GM19397 (cell line): Measurements from ENCODE around the gene NAT9.

ENCODE experiments used
- ATAC-seq: cut with Tn5 transposase; IDR thresholded peaks from one replicate; pipeline ENCODE4 v1.9.1; 2021; ENCODE audit warnings: mild to moderate bottlenecking, moderate library complexity; ENCODE audit not compliant: unreplicated experiment

Gene NAT9

GRCh38 chr17:74780443-74781238 lies 4.5 kb upstream of the NAT9 start:
- ATAC-seq, result no peak

GRCh38 chr17:74779948-74780400 lies 3.8 kb upstream of the NAT9 start:
- no peak for ATAC-seq

- ATAC-seq, result no peak
Observed at GRCh38 chr17:74779501-74779900, 3.4 kb upstream of the NAT9 start.

- ATAC-seq, result no peak
Observed at GRCh38 chr17:74778960-74779359, 2.8 kb upstream of the NAT9 start.

GRCh38 chr17:74777901-74778515 lies 1.9 kb upstream of the NAT9 start:
- ATAC-seq, result no peak

GRCh38 chr17:74776990-74777389 lies 845 bp upstream of the NAT9 start:
- ATAC-seq, result no peak

GRCh38 chr17:74775409-74776043 lies 619 bp downstream of the NAT9 start:
- ATAC-seq, result no peak

- no peak for ATAC-seq
Observed at GRCh38 chr17:74773871-74774286, 2.3 kb downstream of the NAT9 start.

GRCh38 chr17:74773414-74773813 lies 2.7 kb downstream of the NAT9 start:
- ATAC-seq, result no peak

GRCh38 chr17:74772053-74772452 lies 4.1 kb downstream of the NAT9 start:
- no peak for ATAC-seq

GRCh38 chr17:74771319-74771914 lies 4.7 kb downstream of the NAT9 start:
- no peak for ATAC-seq

- ATAC-seq, result no peak
Observed at GRCh38 chr17:74770498-74771318, 5.4 kb downstream of the NAT9 start.

GRCh38 chr17:74769856-74770497 lies 6.2 kb downstream of the NAT9 start:
- no peak for ATAC-seq

- no peak for ATAC-seq
Observed at GRCh38 chr17:74769266-74769855, 6.8 kb downstream of the NAT9 start.

- no peak for ATAC-seq
Observed at GRCh38 chr17:74768763-74769114, 7.4 kb downstream of the NAT9 start.

- no peak for ATAC-seq
Observed at GRCh38 chr17:74768069-74768762, 7.9 kb downstream of the NAT9 start.

- ATAC-seq, result no peak
Observed at GRCh38 chr17:74767111-74767516, 9.0 kb downstream of the NAT9 start.

GRCh38 chr17:74766413-74766812 lies 9.7 kb downstream of the NAT9 start:
- no peak for ATAC-seq

- ATAC-seq, result no peak
Observed at GRCh38 chr17:74764751-74765286, 11.3 kb downstream of the NAT9 start.
